Calu3 (cell line): ENCODE measurements around the gene USP43. TPM values are rescaled to one million over a fixed set of nuclear protein-coding genes. Genes with fewer than 3 reads are reported as not detected.

Source experiments
- BruUV-seq: library from RNA; stranded (reverse); fragments of 400-500 nt; replicated peaks from 2 replicates; lab custom pipeline; 2021; lab: Mats Ljungman, UMichigan
- CTCF ChIA-PET: fragments of 300-600 bp; sonication (Branson Sonifier 250); formaldehyde crosslinking; loops from one replicate; lab custom pipeline; 2022; ENCODE audit warnings: antibody characterized with exemption; lab: Charles Lee
- DNase-seq: peaks from one replicate; pipeline ENCODE4 v3.0.0; 2022
- H3K27ac Mint-ChIP-seq: one replicate; pipeline ENCODE4 v1.8.0; 2022; ENCODE audit warnings: mixed read lengths; ENCODE audit not compliant: unreplicated experiment
- H3K27me3 Mint-ChIP-seq: one replicate; pipeline ENCODE4 v1.8.0; 2022; ENCODE audit warnings: mixed read lengths; ENCODE audit not compliant: unreplicated experiment
- H3K36me3 Mint-ChIP-seq: one replicate; pipeline ENCODE4 v1.8.0; 2022; ENCODE audit warnings: mild to moderate bottlenecking, moderate library complexity, mixed read lengths; ENCODE audit not compliant: insufficient read depth, unreplicated experiment
- H3K4me1 Mint-ChIP-seq: one replicate; pipeline ENCODE4 v1.8.0; 2022; ENCODE audit warnings: mild to moderate bottlenecking, low read depth, mixed read lengths; ENCODE audit not compliant: unreplicated experiment
- H3K4me3 Mint-ChIP-seq: one replicate; pipeline ENCODE4 v1.8.0; 2022; ENCODE audit warnings: mild to moderate bottlenecking, low read depth, moderate library complexity, mixed read lengths; ENCODE audit not compliant: unreplicated experiment
- H3K9me3 Mint-ChIP-seq: one replicate; pipeline ENCODE4 v1.8.0; 2022; ENCODE audit warnings: low read depth, mixed read lengths; ENCODE audit not compliant: unreplicated experiment
- CTCF ChIP-seq: fragments of 200-600 bp; IDR thresholded peaks from one replicate; pipeline ENCODE4 v1.8.0; 2022; ENCODE audit warnings: antibody characterized with exemption; ENCODE audit not compliant: unreplicated experiment
- intact Hi-C: fragments of 100-400 bp; cut with micrococcal nuclease; formaldehyde crosslinking; loops from one replicate; pipeline ENCODE4 v1.10.0; 2022; ENCODE audit not compliant: unreplicated experiment
- total RNA-seq: library from RNA; stranded (reverse); gene quantifications from 2 replicates; pipeline ENCODE4 v1.2.3, GENCODE V29; 2022

USP43 gene
- total RNA-seq, 1 experiment from 2014 or later: 6.7 TPM

GRCh38 chr17:9643611-9644010 lies 1.7 kb upstream of the USP43 start:
- H3K4me3 Mint-ChIP-seq: peak overlapping the region; percentile 93
- no peaks in the 10 kb centered on the region for H3K9me3 Mint-ChIP-seq
- CTCF ChIA-PET: interaction anchor here (0.6 kb wide), 1 partner anchor 67 kb away, joined by 4 read pairs; the partner anchor contains the start of gene CFAP52
- no peak for TF ChIP-seq CTCF
- DNase-seq: no peak
- BruUV-seq: no TSS peak
- peaks cover 8% of the 10 kb centered on the region for H3K4me1 Mint-ChIP-seq
- H3K36me3 Mint-ChIP-seq: peaks cover 22% of the 10 kb centered on the region
- intact Hi-C loops: loop anchor here (2.0 kb wide), 1 partner anchor 33 kb away; no protein-coding TSS in a partner anchor
- no peak overlapping the region for H3K27ac Mint-ChIP-seq
- no peaks in the 10 kb centered on the region for H3K27me3 Mint-ChIP-seq

- peak overlapping the region; percentile 93 for H3K4me3 Mint-ChIP-seq
- H3K4me1 Mint-ChIP-seq: peaks cover 11% of the 10 kb centered on the region
- no peaks in the 10 kb centered on the region for H3K9me3 Mint-ChIP-seq
- peak; percentile 67 for DNase-seq
- H3K27me3 Mint-ChIP-seq: no peaks in the 10 kb centered on the region
- peaks cover 22% of the 10 kb centered on the region for H3K36me3 Mint-ChIP-seq
- peak overlapping the region; percentile 82 for H3K27ac Mint-ChIP-seq
- intact Hi-C loops: loop anchor here (2.0 to 5.0 kb wide), 2 partner anchors 31 to 69 kb away; partner anchors contain the start of genes CFAP52 and STX8
- BruUV-seq: no TSS peak
- CTCF ChIA-PET: interaction anchor here (0.6 kb wide), 1 partner anchor 70 kb away, joined by 4 read pairs; the partner anchor contains the start of gene STX8
- no peak for TF ChIP-seq CTCF
Observed at GRCh38 chr17:9645851-9646545, 681 bp downstream of the USP43 start.

GRCh38 chr17:9646546-9646885 lies 1.2 kb downstream of the USP43 start:
- peaks cover 22% of the 10 kb centered on the region for H3K36me3 Mint-ChIP-seq
- H3K9me3 Mint-ChIP-seq: no peaks in the 10 kb centered on the region
- TF ChIP-seq CTCF: no peak
- CTCF ChIA-PET: no interaction called here
- intact Hi-C loops: loop anchor here (5.0 kb wide), 1 partner anchor 69 kb away; the partner anchor contains the start of genes CFAP52 and STX8
- H3K4me1 Mint-ChIP-seq: peaks cover 11% of the 10 kb centered on the region
- peak overlapping the region; percentile 93 for H3K4me3 Mint-ChIP-seq
- peak overlapping the region; percentile 82 for H3K27ac Mint-ChIP-seq
- no peak for DNase-seq
- TSS peak; percentile 59 for BruUV-seq
- H3K27me3 Mint-ChIP-seq: no peaks in the 10 kb centered on the region

GRCh38 chr17:9647014-9647413 lies 1.7 kb downstream of the USP43 start:
- H3K4me3 Mint-ChIP-seq: peak overlapping the region; percentile 93
- no peak for TF ChIP-seq CTCF
- H3K27ac Mint-ChIP-seq: no peak overlapping the region
- H3K9me3 Mint-ChIP-seq: no peaks in the 10 kb centered on the region
- no TSS peak for BruUV-seq
- intact Hi-C loops: loop anchor here (5.0 kb wide), 1 partner anchor 70 kb away; the partner anchor contains the start of genes CFAP52 and STX8
- CTCF ChIA-PET: interaction anchor here (0.6 kb wide), 1 partner anchor 1400 kb away, joined by 3 read pairs; no protein-coding TSS in a partner anchor
- peaks cover 11% of the 10 kb centered on the region for H3K4me1 Mint-ChIP-seq
- H3K27me3 Mint-ChIP-seq: no peaks in the 10 kb centered on the region
- H3K36me3 Mint-ChIP-seq: peaks cover 22% of the 10 kb centered on the region
- DNase-seq: peak; percentile 42
